Testis (tissue), 3 donors: ENCODE measurements around the gene KIF18B. TPM values are rescaled to one million over a fixed set of nuclear protein-coding genes. Genes with fewer than 3 reads are reported as not detected.

Experiments
- DNase-seq: peaks from one replicate; pipeline ENCODE4 v3.0.0-alpha.2; 2019
- H3K27ac ChIP-seq, 2 donors: fragments of 200-600 bp; sonication (generic); one replicate each; pipeline ENCODE4 v1.5.1; 2019
- H3K27me3 ChIP-seq: fragments of 200-600 bp; sonication (generic); one replicate; pipeline ENCODE4 v1.5.1; 2019
- H3K36me3 ChIP-seq: fragments of 200-600 bp; sonication (generic); one replicate; pipeline ENCODE4 v1.5.1; 2017; ENCODE audit warnings: low read depth; ENCODE audit errors: missing control alignments
- H3K4me1 ChIP-seq: fragments of 200-600 bp; sonication (generic); one replicate; pipeline ENCODE4 v1.5.1; 2019
- H3K4me3 ChIP-seq, 2 donors: fragments of 200-600 bp; sonication (generic); one replicate each; pipeline ENCODE4 v1.5.1; 2017 to 2019
- H3K9me3 ChIP-seq: fragments of 200-600 bp; sonication (generic); one replicate; pipeline ENCODE4 v1.5.1; 2017
- POLR2A ChIP-seq: fragments of 450-650 bp; IDR thresholded peaks from one replicate; pipeline ENCODE4 v1.6.1; 2017; ENCODE audit warnings: antibody characterized with exemption, mild to moderate bottlenecking, moderate library complexity
- WGBS, 2 donors: methylation state at CpG; one replicate each; pipeline ENCODE4 v1.1.5; 2018; 5-methylcytosine and 5-hydroxymethylcytosine counted together
- intact Hi-C: fragments of 100-400 bp; cut with DNase I; formaldehyde crosslinking; loops from one replicate; pipeline ENCODE4 v1.15.1; 2023; ENCODE audit warnings: low total_unique reads
- polyA plus RNA-seq: library from polyadenylated mRNA; stranded (reverse); fragments of 350-450 nt; fragmentation: Illumina TruSeq; extraction: RNeasy Lipid Tissue Mini Kit (QIAGEN cat#74804); gene quantifications from one replicate; pipeline ENCODE4 v1.2.3, GENCODE V29; 2014; ENCODE audit warnings: low read depth, low replicate concordance; ENCODE audit not compliant: insufficient read depth
- total RNA-seq, 2 donors: library from RNA; depleted of rRNA; stranded (reverse); fragments of >200 nt; gene quantifications; one replicate each; pipeline ENCODE4 v1.2.3, GENCODE V29; 2016
- TF ChIP-seq, protein P1 (sequence below), 3 experiments: fragments of 450-650 bp in 2 of 3; fragments of 200-600 bp in 1 of 3; sonication (generic) in 1 of 3; IDR thresholded peaks; one replicate each; pipeline ENCODE4 v1.5.1; 2016 to 2019; ENCODE audit warnings: antibody characterized with exemption in 3 of 3, mild to moderate bottlenecking in 2 of 3, moderate library complexity in 1 of 3

Gene KIF18B
- total and polyA plus RNA-seq, 3 donors from 2014 or later, result 3.7 to 6.0 (median 4.7) TPM

- Histone ChIP-seq H3K27me3 (no peaks in the 10 kb centered on the region), H3K9me3 (no peaks in the 10 kb centered on the region), H3K27ac (no peak overlapping the region), H3K36me3 (no peaks in the 10 kb centered on the region), H3K4me1 (peaks cover 9% of the 10 kb centered on the region), H3K4me3 (no peak overlapping the region)
- DNase-seq, result no peak
- WGBS, 2 donors, result 96 to 97% methylated on average over 9 to 14 of the region's 14 CpGs
- intact Hi-C loops, result no loop called here
- no peak for TF ChIP-seq POLR2A
- TF ChIP-seq, protein P1, sequence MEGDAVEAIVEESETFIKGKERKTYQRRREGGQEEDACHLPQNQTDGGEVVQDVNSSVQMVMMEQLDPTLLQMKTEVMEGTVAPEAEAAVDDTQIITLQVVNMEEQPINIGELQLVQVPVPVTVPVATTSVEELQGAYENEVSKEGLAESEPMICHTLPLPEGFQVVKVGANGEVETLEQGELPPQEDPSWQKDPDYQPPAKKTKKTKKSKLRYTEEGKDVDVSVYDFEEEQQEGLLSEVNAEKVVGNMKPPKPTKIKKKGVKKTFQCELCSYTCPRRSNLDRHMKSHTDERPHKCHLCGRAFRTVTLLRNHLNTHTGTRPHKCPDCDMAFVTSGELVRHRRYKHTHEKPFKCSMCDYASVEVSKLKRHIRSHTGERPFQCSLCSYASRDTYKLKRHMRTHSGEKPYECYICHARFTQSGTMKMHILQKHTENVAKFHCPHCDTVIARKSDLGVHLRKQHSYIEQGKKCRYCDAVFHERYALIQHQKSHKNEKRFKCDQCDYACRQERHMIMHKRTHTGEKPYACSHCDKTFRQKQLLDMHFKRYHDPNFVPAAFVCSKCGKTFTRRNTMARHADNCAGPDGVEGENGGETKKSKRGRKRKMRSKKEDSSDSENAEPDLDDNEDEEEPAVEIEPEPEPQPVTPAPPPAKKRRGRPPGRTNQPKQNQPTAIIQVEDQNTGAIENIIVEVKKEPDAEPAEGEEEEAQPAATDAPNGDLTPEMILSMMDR (IDR thresholded peaks at IDR 0.05), result no peak
Measured at GRCh38 chr17:44912763-44913544, 34.6 kb downstream of the KIF18B start.

DNA sequence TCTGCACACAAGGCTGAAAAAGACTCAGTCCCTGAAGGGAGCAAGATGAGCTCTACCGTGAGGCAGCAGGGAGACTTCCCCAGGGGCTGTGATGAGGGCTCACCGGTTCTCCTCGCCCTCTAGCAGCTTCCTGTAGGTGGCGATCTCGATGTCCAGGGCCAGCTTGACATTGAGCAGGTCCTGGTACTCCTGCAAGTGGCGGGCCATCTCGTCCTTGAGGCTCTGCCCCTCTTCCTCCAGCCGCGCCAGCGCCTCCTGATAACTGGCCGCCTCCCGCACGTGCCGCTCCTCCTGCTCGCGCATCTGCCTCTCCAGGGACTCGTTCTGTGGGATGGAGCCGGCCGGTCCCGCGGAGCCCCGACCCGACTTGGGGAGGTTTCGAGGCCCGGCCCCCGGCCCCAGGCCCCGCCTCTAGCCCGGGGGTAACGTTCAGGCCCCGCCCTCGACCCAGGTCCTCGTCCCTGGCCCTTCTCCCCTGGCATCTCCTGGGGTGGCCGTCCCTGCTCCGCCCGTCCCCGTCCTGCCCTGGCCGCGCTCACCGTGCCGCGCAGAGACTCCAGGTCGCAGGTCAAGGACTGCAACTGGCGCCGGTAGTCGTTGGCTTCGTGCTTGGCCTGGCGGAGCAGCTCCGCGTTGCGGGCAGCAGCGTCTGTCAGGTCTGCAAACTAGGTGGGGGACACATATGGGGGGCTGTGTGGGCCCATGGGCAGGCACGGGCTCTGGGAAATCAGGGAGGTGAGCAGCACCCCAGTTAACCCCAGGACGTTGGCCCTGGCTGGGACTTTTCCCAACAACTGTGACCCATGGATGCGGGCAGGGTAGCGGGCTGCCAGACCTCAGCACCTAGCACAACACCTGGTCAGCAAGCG is 36.2 kb downstream of the KIF18B start:
- Histone ChIP-seq H3K4me3 (peak overlapping the region; percentile 26 to 40), H3K27me3 (no peaks in the 10 kb centered on the region), H3K36me3 (no peaks in the 10 kb centered on the region), H3K27ac (no peak overlapping the region), H3K9me3 (no peaks in the 10 kb centered on the region), H3K4me1 (peaks cover 9% of the 10 kb centered on the region)
- intact Hi-C loops, result no loop called here
- DNase-seq, result peak; percentile 84
- TF ChIP-seq, protein P1 (IDR thresholded peaks at IDR 0.05), result peak in 1 of 3 experiments; percentile 38
- TF ChIP-seq POLR2A, result no peak
- 9 to 43% methylated on average over 6 to 54 of the region's 56 CpGs for WGBS, 2 donors

DNA sequence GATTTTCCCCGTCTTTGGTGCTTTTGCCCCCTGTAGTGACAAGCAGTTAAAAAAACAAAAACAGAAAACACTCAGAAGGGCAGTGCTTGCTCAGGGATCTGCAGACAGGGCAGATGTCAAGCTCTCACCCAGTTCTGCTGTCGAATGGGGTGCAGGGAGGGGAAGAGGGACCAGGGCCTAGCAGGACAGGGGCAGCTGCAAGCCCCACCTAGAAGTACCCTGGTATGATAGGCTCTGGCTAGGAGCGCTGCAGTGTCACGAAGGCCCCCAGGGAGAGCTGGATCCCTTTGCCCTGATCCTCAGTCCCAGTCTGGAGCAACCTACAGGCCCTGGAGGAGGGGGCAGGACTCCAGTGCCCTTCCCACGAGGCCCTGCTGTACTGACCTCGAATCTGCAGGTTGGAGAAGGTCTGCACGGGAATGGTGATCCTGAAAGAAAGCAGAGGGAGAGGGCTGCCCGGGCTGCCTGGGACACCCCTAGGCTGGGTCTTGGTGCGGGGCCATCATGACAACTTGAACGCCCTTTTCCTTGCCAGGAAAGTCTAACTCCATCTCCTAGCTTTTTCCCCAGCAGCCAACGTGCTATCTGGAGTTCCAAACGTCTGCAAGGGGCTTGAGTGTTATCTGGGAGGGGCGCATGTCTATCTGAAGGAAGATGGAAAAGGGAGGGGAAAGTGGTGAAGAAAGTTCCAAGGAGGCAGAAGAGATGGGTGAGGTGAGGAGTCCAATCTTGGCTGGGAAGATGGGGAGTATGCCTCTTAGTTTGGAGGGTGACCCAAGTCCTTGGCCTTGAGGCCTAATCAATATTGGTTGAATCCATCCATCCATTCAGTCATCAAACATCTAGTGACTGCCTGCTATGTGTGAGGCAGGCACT is 37.1 kb downstream of the KIF18B start:
- 84 to 86% methylated on average over 10 to 13 of the region's 13 CpGs for WGBS, 2 donors

GRCh38 chr17:44909681-44910144 is 37.9 kb downstream of the KIF18B start:
- H3K27me3 ChIP-seq, result no peaks in the 10 kb centered on the region
- H3K4me3 ChIP-seq, result no peak overlapping the region
- no peak overlapping the region for H3K27ac ChIP-seq
- peaks cover 9% of the 10 kb centered on the region for H3K4me1 ChIP-seq
- H3K36me3 ChIP-seq, result no peaks in the 10 kb centered on the region
- no peak for DNase-seq
- TF ChIP-seq, protein P1 (IDR thresholded peaks at IDR 0.05), result no peak
- no peak for TF ChIP-seq POLR2A
- intact Hi-C loops, result no loop called here
- 73 to 79% methylated on average over 10 to 11 of the region's 11 CpGs for WGBS, 2 donors
- H3K9me3 ChIP-seq, result no peaks in the 10 kb centered on the region

More for the DNA sequence above, 37.1 kb downstream of the KIF18B start:
- intact Hi-C loops, result no loop called here
- TF ChIP-seq, protein P1 (IDR thresholded peaks at IDR 0.05), result no peak
- no peak for TF ChIP-seq POLR2A
- no peaks in the 10 kb centered on the region for H3K36me3 ChIP-seq
- H3K9me3 ChIP-seq, result no peaks in the 10 kb centered on the region
- no peak overlapping the region for H3K4me3 ChIP-seq
- no peaks in the 10 kb centered on the region for H3K27me3 ChIP-seq
- DNase-seq, result no peak
- H3K4me1 ChIP-seq, result peaks cover 9% of the 10 kb centered on the region
- H3K27ac ChIP-seq, result no peak overlapping the region
